ENCODE measurements around the gene LMAN1. TPM values are rescaled to one million over a fixed set of nuclear protein-coding genes. Genes with fewer than 3 reads are reported as not detected.

LMAN1 gene
- total RNA-seq, 1 experiment from 2014 or later: 73.7 TPM

GRCh38 chr18:59353079-59353680, 5.9 kb downstream of the LMAN1 start:
- Histone ChIP-seq H3K27ac (ENCODE audit: low read depth, low read length) (no peak overlapping the region), H3K4me1 (ENCODE audit: control insufficient read depth in 1 of 2, insufficient read depth in 2 of 2, low read length in 2 of 2) (peaks cover 4 to 10% of the 10 kb centered on the region in 2 experiments; a peak in 2 of 4 replicates), H3K9ac (ENCODE audit: low read length) (no peak overlapping the region), H3K4me2 (ENCODE audit: low read length) (no peak overlapping the region), H3K9me2 (ENCODE audit: insufficient read depth) (no peaks in the 10 kb centered on the region), H2AFZ (ENCODE audit: low read depth, low read length, poor library complexity, severe bottlenecking) (no peak overlapping the region), H4K20me1 (ENCODE audit: insufficient read depth) (peaks cover 4% of the 10 kb centered on the region; the same call in 1 of the 2 replicates), H3K27me3 (ENCODE audit: insufficient read depth, low read length) (no peaks in the 10 kb centered on the region), H3K9me3 (ENCODE audit: control insufficient read depth in 1 of 2, insufficient read depth in 1 of 2, low read depth in 1 of 2, low read length in 2 of 2) (no peaks in the 10 kb centered on the region), H3K36me3 (ENCODE audit: control insufficient read depth in 1 of 2, insufficient read depth in 2 of 2, low read length in 2 of 2) (peaks cover 60 to 69% of the 10 kb centered on the region in 2 experiments), H3K79me2 (ENCODE audit: insufficient read depth, low read length) (peaks cover 54% of the 10 kb centered on the region), H3K4me3 (replicated peaks in 1 of 2; ENCODE audit: low read depth in 1 of 2, low read length in 2 of 2) (no peak overlapping the region)
- TF ChIP-seq SIN3A (IDR thresholded peaks at IDR 0.05; ENCODE audit: low read depth) (no peak), ELF1 (IDR thresholded peaks at IDR 0.05; ENCODE audit: borderline replicate concordance, low read depth) (no peak)
- CTCF ChIA-PET: no interaction called here
- ATAC-seq: no peak
- RAD21 ChIA-PET (ENCODE audit: low non-redundant PET in 1 of 2, low total read pairs in 2 of 2, uncharacterized antibody in 2 of 2, unreplicated experiment in 2 of 2): no interaction called here
- no TSS peak for BruUV-seq (replicated peaks)
- POLR2A ChIA-PET: no interaction called here
- DNase-seq (ENCODE audit: low read depth, low spot score): no peak
- intact Hi-C loops (cut with micrococcal nuclease): no loop called here

- H3K9me3 ChIP-seq (ENCODE audit: control insufficient read depth in 1 of 2, insufficient read depth in 1 of 2, low read depth in 1 of 2, low read length in 2 of 2): no peaks in the 10 kb centered on the region
- no peaks in the 10 kb centered on the region for H3K9me2 ChIP-seq (ENCODE audit: insufficient read depth)
- ATAC-seq: no peak
- no peak overlapping the region for H2AFZ ChIP-seq (ENCODE audit: low read depth, low read length, poor library complexity, severe bottlenecking)
- DNase-seq (ENCODE audit: low read depth, low spot score): no peak
- peaks cover 4% of the 10 kb centered on the region; the same call in 1 of the 2 replicates for H4K20me1 ChIP-seq (ENCODE audit: insufficient read depth)
- H3K27ac ChIP-seq (ENCODE audit: low read depth, low read length): no peak overlapping the region
- peaks cover 68 to 73% of the 10 kb centered on the region in 2 experiments for H3K36me3 ChIP-seq (ENCODE audit: control insufficient read depth in 1 of 2, insufficient read depth in 2 of 2, low read length in 2 of 2)
- peaks cover 46% of the 10 kb centered on the region for H3K79me2 ChIP-seq (ENCODE audit: insufficient read depth, low read length)
- H3K4me3 ChIP-seq (replicated peaks in 1 of 2; ENCODE audit: low read depth in 1 of 2, low read length in 2 of 2): no peak overlapping the region
- ChIA-PET CTCF (no interaction called here), POLR2A (no interaction called here), RAD21 (ENCODE audit: low non-redundant PET in 1 of 2, low total read pairs in 2 of 2, uncharacterized antibody in 2 of 2, unreplicated experiment in 2 of 2) (no interaction called here)
- intact Hi-C loops (cut with micrococcal nuclease): no loop called here
- H3K27me3 ChIP-seq (ENCODE audit: insufficient read depth, low read length): no peaks in the 10 kb centered on the region
- no peak overlapping the region for H3K9ac ChIP-seq (ENCODE audit: low read length)
- peaks cover 0 to 3% of the 10 kb centered on the region in 2 experiments; a peak in 1 of 4 replicates for H3K4me1 ChIP-seq (ENCODE audit: control insufficient read depth in 1 of 2, insufficient read depth in 2 of 2, low read length in 2 of 2)
- no peak overlapping the region for H3K4me2 ChIP-seq (ENCODE audit: low read length)
- BruUV-seq (replicated peaks): no TSS peak
- TF ChIP-seq EZH2 (IDR thresholded peaks at IDR 0.05) (no peak), RAD21 (IDR thresholded peaks at IDR 0.05; ENCODE audit: low read depth) (no peak), JUND (IDR thresholded peaks at IDR 0.05) (no peak), POLR2AphosphoS5 (IDR thresholded peaks at IDR 0.05; ENCODE audit: low read depth, low read length) (no peak), ZFX (IDR thresholded peaks at IDR 0.05) (no peak), CEBPB (IDR thresholded peaks at IDR 0.05; ENCODE audit: low read depth) (no peak), ZBTB33 (IDR thresholded peaks at IDR 0.05; ENCODE audit: extremely low read depth, insufficient replicate concordance, low read length) (no peak), SIN3A (IDR thresholded peaks at IDR 0.05; ENCODE audit: low read depth) (no peak), EGR1 (IDR thresholded peaks at IDR 0.05; ENCODE audit: low read depth) (no peak), FOSL1 (IDR thresholded peaks at IDR 0.05; ENCODE audit: low read depth) (no peak), MAX (IDR thresholded peaks at IDR 0.05) (no peak), SRF (IDR thresholded peaks at IDR 0.05; ENCODE audit: low read depth) (no peak), CTCF (IDR thresholded peaks at IDR 0.05 in 2 of 3, conservative IDR thresholded peaks at IDR 0.05 in 1 of 3; ENCODE audit: borderline replicate concordance in 1 of 3, insufficient read depth in 1 of 3, low read depth in 2 of 3, low read length in 2 of 3) (no peak), ZNF274 (IDR thresholded peaks at IDR 0.05; ENCODE audit: low read depth, low read length) (no peak)
These were observed 6.7 kb downstream of the LMAN1 start for GRCh38 chr18:59352250-59352855.

Data from HCT116 (cell line).